ENCODE results near the gene BRF1. TPM values are rescaled to one million over a fixed set of nuclear protein-coding genes. Genes with fewer than 3 reads are reported as not detected.
A peak's percentile ranks its signal among the peaks of the same experiment; 100 is the strongest.

BRF1 gene
- total and polyA plus RNA-seq, 2 of the 8 experiments (the other 6 are each of a cell fraction or from before 2014, with no cell fraction given) = 7.7 to 18.3 TPM

GRCh38 chr14:105205673-105206208, 95.1 kb downstream of the BRF1 start:
- H2BK20ac ChIP-seq (ENCODE audit: low read length) = no peak overlapping the region
- no peak overlapping the region; the same call in 1 of the 2 replicates for H4K8ac ChIP-seq (ENCODE audit: extremely low read depth, insufficient read depth, low read length)
- no peak overlapping the region for H3K4me2 ChIP-seq (ENCODE audit: insufficient read depth in 1 of 2, low read depth in 2 of 2, low read length in 2 of 2)
- ChIA-PET POLR2A (ENCODE audit: partially characterized antibody) (no interaction called here), CTCF (ENCODE audit: partially characterized antibody) (interaction anchor here (0.7 to 2.5 kb wide), 8 partner anchors 16 to 588 kb away, joined by 3 to 6 read pairs (median 4); no protein-coding TSS in a partner anchor)
- H3K23me2 ChIP-seq (ENCODE audit: low read depth, low read length) = no peaks in the 10 kb centered on the region
- H3K18ac ChIP-seq (ENCODE audit: extremely low read depth, low read length) = no peak overlapping the region
- H2AK5ac ChIP-seq (ENCODE audit: low read depth, low read length) = no peak overlapping the region
- H2BK15ac ChIP-seq (ENCODE audit: low read length) = no peak overlapping the region
- H2BK120ac ChIP-seq (replicated peaks; ENCODE audit: low read depth, low read length) = no peak overlapping the region
- H2BK5ac ChIP-seq (ENCODE audit: low read depth, low read length) = 0 out of 2 replicates have a peak overlapping the region, but pooled peaks have one; percentile 35
- H4K5ac ChIP-seq (ENCODE audit: insufficient read length, low read depth, low read length) = no peak overlapping the region
- no peaks in the 10 kb centered on the region for H3K36me3 ChIP-seq (ENCODE audit: control insufficient read depth in 2 of 4, insufficient read depth in 4 of 4, low read length in 3 of 4)
- no peak overlapping the region for H3K14ac ChIP-seq (ENCODE audit: insufficient read length)
- peaks cover 3 to 10% of the 10 kb centered on the region in 2 experiments for H4K20me1 ChIP-seq (replicated peaks in 1 of 2; ENCODE audit: control insufficient read depth in 1 of 2, insufficient read depth in 2 of 2, low read length in 2 of 2)
- FAIRE-seq = no peak
- no peak overlapping the region for H4K91ac ChIP-seq (replicated peaks; ENCODE audit: insufficient read length, low read length)
- H2BK12ac ChIP-seq (ENCODE audit: low read depth, low read length) = no peak overlapping the region
- no peak for TF ChIP-seq MAFK (IDR thresholded peaks at IDR 0.05; ENCODE audit: low read depth, low read length)
- H3K79me2 ChIP-seq (ENCODE audit: control insufficient read depth in 1 of 2, insufficient read depth in 2 of 2, low read length in 2 of 2) = no peaks in the 10 kb centered on the region
- no peak overlapping the region for H3K23ac ChIP-seq (ENCODE audit: insufficient read length)
- WGBS, 2 experiments (ENCODE audit: extremely low coverage in 1 of 2, insufficient coverage in 1 of 2, insufficient read length in 1 of 2, insufficient replicate concordance in 2 of 2, low coverage in 1 of 2, low lambda C conversion rate in 2 of 2, missing lambda C conversion rate in 1 of 2) = 66% methylated on average over 9 of the region's 12 CpGs; no CpG with 5 or more reads in 1 of the 2 experiments
- H3K4me3 ChIP-seq (ENCODE audit: extremely low read depth in 1 of 4, insufficient read depth in 2 of 4, low read depth in 3 of 4, low read length in 4 of 4) = no peak overlapping the region
- no peak overlapping the region for H3K9ac ChIP-seq (replicated peaks in 1 of 4; ENCODE audit: extremely low read depth in 1 of 4, low read depth in 3 of 4, low read length in 3 of 4)
- H3K4me1 ChIP-seq (replicated peaks in 1 of 4; ENCODE audit: control insufficient read depth in 3 of 4, insufficient read depth in 4 of 4, low read length in 3 of 4) = peaks cover 0 to 10% (median 1%) of the 10 kb centered on the region in 4 experiments; a peak in 3 of 7 replicates
- H3K9me3 ChIP-seq (ENCODE audit: insufficient read depth in 2 of 2, low read depth in 1 of 2, low read length in 1 of 2) = no peaks in the 10 kb centered on the region
- H3K4ac ChIP-seq (replicated peaks; ENCODE audit: insufficient read length, low read depth, low read length) = no peak overlapping the region
- H3K27me3 ChIP-seq (replicated peaks in 1 of 4; ENCODE audit: control insufficient read depth in 3 of 4, extremely low read depth in 1 of 4, insufficient read depth in 3 of 4, low read length in 3 of 4) = peaks cover 0 to 2% (median 0%) of the 10 kb centered on the region in 4 experiments; a peak in 2 of 7 replicates
- H3K79me1 ChIP-seq (ENCODE audit: low read depth, low read length) = no peaks in the 10 kb centered on the region
- no peak for DNase-seq (ENCODE audit: low read depth in 1 of 2, low spot score in 2 of 2)
- no peak overlapping the region for H2AFZ ChIP-seq (ENCODE audit: low read length)
- H3K56ac ChIP-seq (replicated peaks; ENCODE audit: insufficient read length, low read depth, low read length) = no peak overlapping the region
- no peak overlapping the region for H3K27ac ChIP-seq (ENCODE audit: low read depth, low read length)
